GM19035 (cell line): ENCODE data around the gene GLT8D2.

Experiments
- ATAC-seq: cut with Tn5 transposase; IDR thresholded peaks from one replicate; pipeline ENCODE4 v1.9.1; 2021; ENCODE audit not compliant: unreplicated experiment

GLT8D2 gene, protein sequence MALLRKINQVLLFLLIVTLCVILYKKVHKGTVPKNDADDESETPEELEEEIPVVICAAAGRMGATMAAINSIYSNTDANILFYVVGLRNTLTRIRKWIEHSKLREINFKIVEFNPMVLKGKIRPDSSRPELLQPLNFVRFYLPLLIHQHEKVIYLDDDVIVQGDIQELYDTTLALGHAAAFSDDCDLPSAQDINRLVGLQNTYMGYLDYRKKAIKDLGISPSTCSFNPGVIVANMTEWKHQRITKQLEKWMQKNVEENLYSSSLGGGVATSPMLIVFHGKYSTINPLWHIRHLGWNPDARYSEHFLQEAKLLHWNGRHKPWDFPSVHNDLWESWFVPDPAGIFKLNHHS

DNA sequence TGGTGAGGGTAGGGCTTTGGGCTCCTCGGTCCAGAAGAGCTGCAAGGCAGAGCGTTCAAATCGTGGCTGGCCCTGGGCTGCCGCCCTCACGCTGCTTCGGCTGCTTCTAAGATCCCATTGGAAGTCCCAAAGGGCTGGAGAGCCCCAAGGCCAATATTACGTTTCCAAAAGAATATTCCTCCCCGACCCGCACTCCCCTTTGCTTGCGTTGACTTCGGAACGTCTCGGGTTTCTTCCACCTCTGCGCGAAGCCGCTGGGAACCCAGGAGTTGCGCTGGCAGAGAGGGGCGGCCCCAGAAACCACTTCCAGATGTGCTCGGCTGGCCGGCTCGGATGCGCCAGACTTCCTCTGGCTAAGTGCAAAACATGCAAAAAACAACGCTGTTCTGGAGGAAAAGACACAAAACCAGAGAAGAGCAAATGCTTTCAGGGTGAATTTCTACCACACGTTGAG is at the start of gene GLT8D2:
Gene GLT8D2, minus strand, starts transcription at position 285 of the 454 bp plus-strand sequence. CDS start 30,539 bp downstream, outside the sequence.
- no peak for ATAC-seq

DNA sequence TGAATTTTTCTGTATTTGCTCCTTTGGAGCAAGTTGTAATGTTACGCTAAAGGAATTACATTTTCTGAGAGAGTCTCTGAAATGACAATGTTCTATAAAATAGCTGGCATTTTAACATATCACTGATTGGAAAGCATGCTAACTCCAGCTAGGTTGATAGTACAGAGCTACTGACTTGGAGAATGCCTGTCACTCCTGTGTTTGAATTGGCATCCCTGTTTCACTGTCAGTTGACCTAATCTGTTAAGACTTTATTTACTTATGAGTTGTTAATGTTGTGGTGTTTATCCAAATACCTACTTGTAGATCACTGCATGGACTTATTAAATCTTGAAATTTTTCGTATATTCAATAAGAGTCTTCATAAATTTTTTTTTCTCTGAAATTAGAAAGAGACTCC is 48.0 kb upstream of the GLT8D2 start:
- ATAC-seq = no peak

DNA sequence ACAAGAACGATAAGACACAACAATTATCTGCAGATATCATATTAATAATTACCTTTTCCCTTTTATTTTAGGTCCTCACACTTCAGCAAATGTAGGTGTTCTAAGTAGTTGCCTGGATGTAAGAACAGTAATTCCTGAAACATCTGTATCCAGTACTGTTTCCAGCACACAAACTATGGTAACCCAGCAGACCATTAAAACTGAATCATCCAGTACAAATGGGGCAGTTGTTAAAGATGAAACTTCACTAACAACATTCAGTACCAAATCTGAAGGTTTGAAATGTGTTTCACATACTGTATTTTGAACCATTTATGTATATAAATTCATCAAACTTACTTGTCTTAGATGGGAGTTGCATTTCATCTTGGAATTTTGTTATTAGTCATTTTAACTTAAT is 45.3 kb upstream of the GLT8D2 start:
- ATAC-seq = no peak

DNA sequence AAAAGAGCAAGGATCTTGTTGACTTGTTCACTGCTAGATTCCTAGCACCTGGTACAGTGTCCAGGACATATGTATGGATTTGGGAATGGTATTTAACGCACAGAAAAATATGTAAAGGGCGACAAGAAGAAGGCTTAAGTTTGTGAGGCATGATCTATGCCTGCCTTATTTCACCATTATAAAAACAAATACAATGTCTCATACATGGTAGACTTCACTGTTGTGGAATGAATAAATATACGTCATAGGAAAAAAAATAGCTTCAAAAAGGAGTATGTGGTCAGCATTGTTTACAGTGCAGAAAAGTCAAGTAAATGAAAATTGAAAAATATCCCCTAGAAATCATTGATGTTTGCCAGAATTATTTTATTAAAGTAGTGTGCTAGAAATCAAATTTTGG is 44.3 kb upstream of the GLT8D2 start:
- ATAC-seq = no peak

DNA sequence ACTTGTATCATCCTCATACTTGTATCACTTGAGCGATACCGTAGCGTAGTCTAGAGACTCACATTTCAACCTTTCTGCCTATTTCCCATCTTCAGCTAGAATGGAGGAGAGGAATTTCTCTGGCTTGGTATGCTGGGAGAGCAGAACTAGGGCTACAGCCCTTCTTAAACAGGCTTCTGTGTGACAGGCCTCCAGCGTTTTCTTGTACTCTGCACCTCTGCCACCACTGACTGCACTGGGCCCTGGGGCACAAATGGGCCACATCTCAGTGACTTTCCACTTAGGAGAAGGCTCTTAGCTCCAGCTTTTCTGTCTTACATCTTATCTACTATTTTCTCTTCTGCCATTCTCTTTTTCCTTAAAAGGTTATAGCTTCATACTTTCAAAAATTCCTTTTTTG is 41.1 kb upstream of the GLT8D2 start:
- ATAC-seq = no peak

DNA sequence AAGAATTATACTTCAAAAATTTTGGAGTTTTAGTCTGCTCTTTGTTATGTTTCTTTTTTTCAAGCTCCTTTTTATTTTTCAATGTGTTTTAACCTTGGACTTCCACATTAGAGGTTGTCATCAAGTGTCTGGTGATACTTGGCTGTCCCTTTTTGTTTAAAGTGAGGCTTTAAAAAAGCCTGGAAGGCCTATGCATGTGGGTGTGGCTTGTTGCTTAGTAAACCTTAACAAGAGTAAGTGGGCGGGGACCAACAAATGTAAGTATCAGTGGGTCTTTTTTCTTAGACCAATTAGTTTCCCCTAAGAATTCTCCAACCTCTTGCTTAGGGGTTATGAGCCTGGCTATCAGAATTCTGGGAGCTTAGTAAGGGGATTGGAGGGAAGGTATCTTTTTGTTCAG is 40.7 kb upstream of the GLT8D2 start:
- ATAC-seq = no peak

DNA sequence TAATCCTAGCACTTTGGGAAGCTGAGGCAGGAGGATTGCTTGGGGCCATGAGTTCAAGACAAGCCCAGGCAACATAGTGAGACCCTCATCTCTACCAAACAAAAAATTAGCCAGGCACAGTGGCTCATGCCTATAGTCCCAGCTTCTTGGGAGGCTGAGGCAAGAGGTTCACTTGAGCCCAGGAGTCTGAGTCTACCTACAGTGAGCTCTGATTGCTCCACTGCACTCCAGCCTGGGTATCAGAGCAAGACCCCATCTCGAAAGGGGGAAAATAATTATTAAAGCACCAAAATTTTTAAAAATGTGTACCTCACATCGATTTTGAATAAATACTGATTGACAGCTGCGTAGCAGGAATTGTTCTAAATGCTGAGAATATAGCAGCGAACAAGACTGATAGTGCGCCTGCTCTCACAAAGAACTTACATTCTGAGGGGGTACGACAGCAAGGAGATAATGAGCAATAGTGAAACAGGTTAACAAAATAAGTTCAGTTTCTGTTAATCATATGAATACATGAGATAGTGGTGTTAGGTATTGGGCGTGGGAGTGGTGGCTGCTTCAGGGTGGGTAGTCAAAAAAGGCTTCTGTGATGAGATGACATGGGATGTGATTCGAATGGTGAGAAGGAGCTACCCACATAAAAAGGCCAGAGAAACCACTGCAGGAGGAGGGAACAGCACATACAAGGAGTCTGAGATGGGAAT is 33.9 kb upstream of the GLT8D2 start:
- ATAC-seq = peak; percentile 92

DNA sequence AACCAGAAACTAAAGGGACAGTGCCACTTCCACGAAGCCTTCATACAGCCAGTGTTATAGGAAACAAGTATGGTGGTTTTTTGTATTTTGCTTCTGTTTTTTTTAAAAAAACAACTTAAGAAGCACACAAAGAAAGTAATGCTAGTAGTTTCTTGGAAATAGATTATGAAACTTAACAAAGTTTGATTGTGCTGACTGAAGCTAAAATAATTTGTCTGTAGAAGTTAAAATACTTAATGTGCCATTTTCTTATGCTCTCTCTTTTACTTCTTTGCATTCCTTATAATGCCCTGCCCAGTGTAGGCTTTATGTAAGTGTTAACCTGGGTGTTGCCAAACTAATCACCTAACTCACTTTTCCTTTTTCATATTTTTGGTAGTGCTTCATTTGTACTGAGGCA is 30.8 kb upstream of the GLT8D2 start:
- ATAC-seq = no peak

DNA sequence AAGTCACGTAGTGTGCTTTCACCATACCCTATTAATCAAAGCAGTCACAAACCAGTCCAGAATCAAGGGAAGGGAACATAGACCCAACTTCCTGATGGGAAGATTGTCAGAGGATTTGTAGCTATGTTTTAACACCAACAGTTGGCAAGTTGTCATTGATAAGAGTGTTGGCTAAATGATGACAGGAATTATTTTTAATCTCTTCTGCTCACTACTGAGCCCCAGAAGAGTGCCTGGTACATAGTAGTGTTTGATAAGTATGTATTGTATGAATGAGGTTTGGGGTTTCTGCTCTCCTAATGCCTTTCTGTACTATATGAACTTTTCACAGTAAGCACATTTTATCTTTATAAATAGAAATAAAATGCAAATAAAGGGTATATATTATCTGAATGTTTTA is 29.0 kb upstream of the GLT8D2 start:
- ATAC-seq = no peak

DNA sequence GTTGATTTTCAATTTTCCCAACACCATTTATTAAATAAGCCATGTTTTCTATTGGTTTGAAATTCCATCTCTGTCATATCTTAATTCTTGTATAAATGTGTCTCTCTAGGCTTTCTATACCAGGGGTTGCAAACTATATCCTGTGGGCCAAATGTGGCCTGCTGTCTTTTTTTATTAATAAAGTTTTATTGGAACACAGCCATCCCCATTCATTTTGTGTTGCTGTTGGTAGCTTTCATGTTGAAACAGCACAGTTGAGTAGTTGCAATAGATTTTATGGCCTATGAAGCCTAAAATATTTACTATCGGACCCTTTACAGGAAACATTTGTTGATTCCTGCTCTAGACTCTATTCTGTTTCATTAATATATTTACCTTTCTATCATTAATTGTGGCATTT is 23.7 kb upstream of the GLT8D2 start:
- ATAC-seq = no peak

DNA sequence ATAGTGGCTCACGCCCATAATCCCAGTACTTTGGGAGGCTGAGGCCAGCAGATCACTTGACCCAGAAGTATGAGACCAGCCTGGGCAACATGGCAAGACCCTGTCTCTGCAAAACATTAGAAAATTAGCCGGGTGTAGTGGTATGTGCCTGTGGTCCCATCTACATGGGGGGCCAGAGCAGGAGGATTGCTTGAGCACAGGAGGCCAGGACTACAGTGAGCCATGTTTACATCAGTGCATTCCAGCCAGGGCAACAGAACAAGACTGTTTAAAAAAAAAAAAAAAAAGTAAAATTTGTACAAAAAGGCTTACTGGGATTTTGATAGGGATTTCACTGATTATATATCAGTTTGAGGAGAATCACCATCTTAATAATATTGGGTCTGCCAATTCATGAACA is 22.1 kb upstream of the GLT8D2 start:
- ATAC-seq = no peak

DNA sequence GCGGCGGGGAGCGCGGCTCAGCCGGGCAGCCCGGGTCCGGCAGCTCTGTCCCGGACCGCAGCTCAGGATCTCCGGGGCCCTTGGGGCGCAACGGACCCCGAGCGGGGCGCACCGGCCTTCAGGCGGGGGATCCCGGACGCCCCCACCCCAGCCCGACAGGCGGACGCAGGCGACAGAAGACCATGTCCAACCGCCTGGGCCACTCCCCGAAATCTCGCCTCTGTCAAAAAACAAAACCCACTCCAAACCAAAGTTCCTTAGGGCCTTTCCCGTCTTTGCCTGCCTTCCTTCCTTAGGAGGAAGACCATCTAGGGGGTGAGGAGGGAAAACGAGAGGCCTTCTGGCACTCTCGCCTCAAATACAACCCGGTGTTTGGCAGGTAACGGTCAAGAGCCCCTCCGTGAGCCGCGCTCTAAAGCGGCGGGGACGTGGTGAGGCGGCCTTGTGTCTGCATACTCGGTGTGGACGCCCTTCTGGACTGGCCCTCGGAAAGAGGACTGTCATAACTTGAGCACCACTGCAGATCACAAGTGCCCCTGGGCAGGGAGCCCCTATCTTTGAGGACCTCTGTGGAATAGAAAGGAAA is 14.9 kb upstream of the GLT8D2 start:
- ATAC-seq = no peak

DNA sequence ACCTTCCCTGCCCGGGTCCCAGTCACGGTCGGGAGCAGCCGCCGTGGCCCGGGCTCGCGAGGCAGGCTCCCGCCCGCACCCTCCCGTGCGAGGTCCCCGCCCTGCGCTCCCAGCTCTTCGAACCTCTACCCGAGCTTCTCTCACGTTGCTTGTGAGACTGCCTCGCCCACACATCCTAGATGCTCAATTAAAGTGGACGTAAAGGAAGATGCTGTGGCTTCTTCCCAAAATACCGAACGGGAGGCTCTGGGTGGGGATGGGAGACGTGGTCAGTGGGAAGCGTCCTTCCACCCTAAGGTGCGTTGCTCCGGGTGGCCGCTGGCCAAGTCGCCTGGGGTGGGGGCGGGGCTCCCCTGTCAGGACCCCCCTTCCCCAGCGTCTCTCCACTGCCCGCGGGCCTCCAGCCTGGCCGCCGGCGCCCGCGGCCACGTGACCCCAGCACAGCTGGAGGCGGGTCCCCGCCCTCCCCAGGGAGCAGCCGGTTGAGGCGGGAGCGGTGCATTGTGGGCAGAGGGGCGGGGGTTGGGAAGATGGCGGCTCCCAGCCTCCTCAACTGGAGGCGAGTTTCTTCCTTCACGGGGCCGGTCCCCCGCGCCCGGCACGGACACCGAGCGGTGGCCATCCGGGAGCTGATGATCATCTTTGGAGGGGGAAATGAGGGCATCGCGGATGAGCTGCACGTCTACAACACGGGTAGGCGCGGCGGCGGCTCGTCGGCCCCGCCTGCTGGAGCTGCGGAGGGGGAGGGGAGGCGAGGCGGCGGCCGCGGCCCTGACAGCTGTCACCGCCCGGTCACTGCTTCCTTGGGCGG is 14.2 kb upstream of the GLT8D2 start, which contains the start of gene HCFC2:
Gene HCFC2, plus strand, starts transcription at position 501 of the 811 bp plus-strand sequence. Its CDS starts 30 bp downstream, at position 531.
- peak; percentile 88 for ATAC-seq

DNA sequence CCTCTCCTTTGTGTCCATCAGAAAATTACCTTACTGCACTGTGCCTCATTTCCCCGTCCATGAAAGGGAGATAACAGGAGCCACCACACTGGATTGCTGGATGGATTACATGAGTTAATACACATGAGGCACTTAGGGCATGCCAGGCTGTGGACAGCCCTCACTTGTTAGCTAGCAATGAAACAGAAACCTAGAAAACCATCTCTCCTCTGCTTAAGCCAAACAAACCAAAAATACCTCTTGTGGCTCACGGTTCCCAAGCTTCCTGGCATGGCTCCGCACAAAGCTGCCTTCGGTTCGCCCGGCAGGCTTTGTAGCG is 13.7 kb upstream of the GLT8D2 start:
- peak; percentile 41 for ATAC-seq

DNA sequence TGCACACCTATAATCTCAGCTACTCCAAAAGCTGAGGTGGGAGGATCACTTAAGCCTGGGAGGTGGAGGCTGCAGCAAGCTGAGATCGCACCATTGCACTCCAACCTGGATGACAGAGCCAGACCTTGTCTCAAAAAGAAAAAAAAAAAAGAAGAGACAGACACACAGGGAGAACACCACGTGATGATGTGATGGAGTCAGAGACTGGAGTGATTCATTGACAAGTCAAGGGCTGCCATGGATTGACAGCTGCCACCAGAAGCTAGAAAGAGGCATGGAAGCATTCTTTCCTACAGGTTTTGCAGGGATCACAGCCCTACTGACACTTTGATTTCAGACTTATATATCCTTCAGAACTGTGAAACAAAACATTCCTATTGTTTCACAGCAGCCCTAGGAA is 10.8 kb upstream of the GLT8D2 start:
- ATAC-seq = no peak

DNA sequence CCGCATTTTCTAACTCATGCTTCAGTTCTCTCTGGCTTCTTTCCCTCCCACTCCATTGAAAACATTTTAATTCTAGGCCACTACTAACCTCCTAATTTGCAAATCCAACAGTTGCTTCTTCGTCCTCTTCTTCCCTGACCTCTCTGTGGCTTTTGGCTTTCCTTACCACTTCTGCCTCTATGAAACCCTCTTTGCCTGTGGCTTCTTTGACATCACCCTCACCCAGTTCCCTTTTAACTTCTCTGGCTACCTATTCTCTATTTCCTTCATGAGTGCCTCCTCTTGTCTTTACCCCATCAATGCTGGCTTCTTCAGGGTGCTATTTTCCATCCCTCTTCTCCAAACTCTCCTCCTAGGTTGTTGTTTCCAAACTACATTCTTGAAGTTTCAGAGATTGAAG is 10.0 kb upstream of the GLT8D2 start:
- ATAC-seq = no peak

DNA sequence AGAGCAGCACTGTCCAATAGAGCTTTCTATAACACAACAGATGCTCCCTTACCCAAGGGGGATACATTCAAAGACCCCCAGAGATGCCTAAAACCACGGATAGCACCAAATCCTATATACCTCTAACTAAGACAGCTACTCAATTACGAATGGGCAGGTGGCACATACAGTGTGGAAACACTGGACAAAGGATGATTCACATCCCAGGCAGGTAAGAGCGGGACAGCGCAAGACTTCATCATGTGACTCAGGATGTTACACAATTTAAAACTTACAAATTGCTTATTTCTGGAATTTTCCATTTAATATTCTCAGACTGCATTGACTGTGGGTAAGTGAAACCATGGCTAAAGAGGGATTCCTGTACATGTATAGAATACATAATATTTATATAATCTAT is 8.8 kb upstream of the GLT8D2 start:
- no peak for ATAC-seq

DNA sequence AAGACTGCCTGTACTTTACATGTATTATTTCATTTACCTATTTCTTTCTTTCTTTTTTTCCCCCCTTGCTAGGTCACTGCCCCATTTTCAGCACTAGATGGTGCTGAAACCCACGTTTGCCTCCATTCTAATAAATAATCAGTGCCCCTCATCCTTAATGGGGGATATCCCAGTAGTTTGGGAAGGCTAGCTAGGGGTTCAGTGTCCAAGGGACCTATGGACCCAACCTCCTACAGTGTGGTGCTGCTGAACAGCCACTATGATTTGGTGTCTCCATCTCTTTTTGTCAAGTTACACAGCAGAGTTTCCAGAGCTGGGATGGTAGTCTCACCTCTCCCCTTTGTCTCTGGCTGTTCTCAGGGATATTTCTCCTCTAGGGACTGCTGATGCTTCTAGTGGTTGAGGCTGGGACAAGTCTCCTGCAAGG is 7.8 kb upstream of the GLT8D2 start:
- no peak for ATAC-seq

DNA sequence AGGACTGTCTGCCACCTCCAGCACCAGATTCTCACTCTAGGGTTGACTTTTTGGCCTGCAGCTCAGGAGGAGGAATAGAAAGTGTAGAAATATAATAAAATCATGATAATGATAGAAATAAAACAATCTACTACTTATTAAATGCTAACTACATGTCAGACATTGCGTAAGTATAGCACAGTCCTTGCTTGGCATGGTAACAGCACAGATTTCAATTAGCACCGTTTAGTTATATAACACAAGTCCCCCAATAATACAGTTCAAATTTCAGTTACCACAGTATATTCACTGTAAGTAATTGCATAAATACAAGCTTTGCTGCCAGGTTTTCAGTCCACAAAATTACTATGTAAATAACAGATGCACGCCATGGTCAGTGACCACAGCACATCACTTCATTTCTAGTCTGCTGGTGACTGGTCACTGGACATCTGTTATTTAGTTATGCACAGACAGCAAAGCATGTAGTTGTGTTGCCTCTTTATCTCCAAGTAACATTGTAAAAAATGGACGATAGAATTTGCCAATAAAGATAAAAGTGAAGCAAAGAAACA is 6.5 kb upstream of the GLT8D2 start:
- no peak for ATAC-seq

DNA sequence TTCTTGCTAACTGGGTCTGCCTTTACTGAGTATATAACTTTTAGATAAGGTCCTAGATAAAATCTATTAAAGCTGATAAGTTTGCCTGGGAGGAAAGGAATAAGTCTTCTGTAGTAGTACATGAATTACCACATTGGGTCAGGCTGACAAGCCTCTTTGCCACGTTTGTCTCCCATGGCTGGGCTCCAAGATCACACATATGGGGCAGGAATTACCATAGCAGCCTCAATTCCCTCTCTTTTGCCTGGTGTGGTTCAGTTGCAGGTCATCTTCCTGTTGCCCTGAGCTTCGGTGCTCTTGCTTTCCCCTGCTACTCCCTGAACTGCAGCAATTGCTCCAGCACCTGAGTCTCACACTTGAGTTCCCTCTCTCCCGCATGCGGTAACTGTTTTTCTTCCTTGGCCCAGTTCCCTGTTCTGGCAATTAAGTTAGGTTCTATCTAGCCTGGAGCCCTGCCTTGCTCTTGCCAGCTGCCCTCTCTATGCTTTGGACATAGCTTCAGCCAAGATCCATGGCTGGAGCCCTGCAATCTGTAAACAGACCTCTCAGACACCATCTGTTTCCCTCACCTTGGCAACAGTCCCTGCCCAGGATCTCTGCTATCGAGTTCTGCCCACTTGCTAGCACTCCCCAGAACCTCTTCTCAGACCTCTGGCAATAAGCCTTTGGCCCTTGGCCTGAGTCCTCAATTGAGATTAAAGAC is 5.8 kb upstream of the GLT8D2 start:
- ATAC-seq = no peak
